ACC112 (cell line): ENCODE results near the gene WWOX.

ENCODE experiments used
- H2AFZ ChIP-seq: fragments of 200-600 bp; sonication (generic); one replicate; pipeline ENCODE4 v1.6.0; 2017; ENCODE audit warnings: antibody characterized with exemption, low read length; ENCODE audit not compliant: unreplicated experiment
- H3K27ac ChIP-seq: fragments of 200-600 bp; sonication (generic); 2 replicates; pipeline ENCODE4 v1.5.1; 2014; ENCODE audit warnings: low read depth, mild to moderate bottlenecking, antibody characterized with exemption, low read length, moderate library complexity
- H3K27me3 ChIP-seq: fragments of 200-600 bp; sonication (generic); 2 replicates; pipeline ENCODE4 v1.6.1; 2014; ENCODE audit warnings: mild to moderate bottlenecking, antibody characterized with exemption, low read length, moderate library complexity, mixed read lengths; ENCODE audit not compliant: insufficient read depth
- H3K36me3 ChIP-seq: fragments of 200-600 bp; sonication (generic); 2 replicates; pipeline ENCODE4 v1.6.1; 2016; ENCODE audit warnings: mild to moderate bottlenecking, antibody characterized with exemption, low read length, moderate library complexity, mixed read lengths; ENCODE audit not compliant: insufficient read depth
- H3K4me1 ChIP-seq: fragments of 200-600 bp; sonication (generic); one replicate; pipeline ENCODE4 v1.6.1; 2016; ENCODE audit warnings: low read length, mixed read lengths; ENCODE audit not compliant: insufficient read depth, unreplicated experiment, control insufficient read depth
- H3K4me3 ChIP-seq: fragments of 200-600 bp; sonication (generic); 2 replicates; pipeline ENCODE4 v1.5.1; 2014; ENCODE audit warnings: mild to moderate bottlenecking, low read depth, low read length
- H3K79me2 ChIP-seq: fragments of 200-600 bp; sonication (generic); one replicate; pipeline ENCODE4 v1.6.0; 2016; ENCODE audit warnings: low read length; ENCODE audit not compliant: control insufficient read depth, unreplicated experiment, insufficient read depth

The WWOX gene

DNA sequence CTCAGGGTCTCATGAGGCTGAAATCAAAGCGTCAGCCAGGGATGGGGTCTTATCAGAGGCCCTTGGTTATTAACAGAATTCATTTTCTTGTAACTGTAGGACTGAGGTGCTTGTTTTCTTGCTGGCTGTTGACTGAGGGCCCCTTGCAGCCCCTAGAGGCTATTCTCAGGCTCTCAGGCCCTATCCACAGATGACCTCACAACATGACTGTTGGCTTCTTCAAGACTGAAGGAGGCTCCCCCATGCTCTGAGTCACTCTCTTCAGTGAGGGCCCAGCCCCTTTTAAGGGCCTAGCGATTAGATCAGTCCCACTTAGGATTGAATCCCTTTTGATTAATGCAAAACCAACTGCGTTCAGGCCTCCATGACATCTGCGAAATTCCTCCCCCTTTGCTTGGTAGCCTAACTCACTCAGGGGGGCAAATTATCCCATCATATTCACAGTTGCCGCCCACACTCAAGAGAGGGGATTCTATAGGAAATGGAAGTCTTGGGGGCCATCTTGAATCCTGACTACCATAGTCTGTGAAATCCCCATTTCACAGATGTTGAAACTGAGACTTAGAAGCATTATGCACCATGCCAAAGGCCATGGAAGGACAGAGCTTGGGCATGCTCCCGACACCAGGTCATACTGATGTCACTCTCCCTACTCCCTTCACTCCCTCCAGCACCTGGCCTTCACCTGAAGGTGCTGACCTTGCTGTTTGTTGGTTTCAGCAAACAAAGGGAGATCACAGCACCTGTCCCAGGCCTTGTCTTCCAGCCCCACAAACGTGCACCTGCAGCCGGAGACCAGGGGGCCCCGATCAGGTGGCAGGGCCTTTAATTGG, 908.8 kb downstream of the WWOX start:
- H2AFZ ChIP-seq, result no peak overlapping the region
- H3K4me1 ChIP-seq, result no peaks in the 10 kb centered on the region
- H3K27me3 ChIP-seq, result no peaks in the 10 kb centered on the region
- no peak overlapping the region for H3K27ac ChIP-seq
- H3K4me3 ChIP-seq, result no peak overlapping the region
- no peaks in the 10 kb centered on the region for H3K79me2 ChIP-seq
- H3K36me3 ChIP-seq, result no peaks in the 10 kb centered on the region

DNA sequence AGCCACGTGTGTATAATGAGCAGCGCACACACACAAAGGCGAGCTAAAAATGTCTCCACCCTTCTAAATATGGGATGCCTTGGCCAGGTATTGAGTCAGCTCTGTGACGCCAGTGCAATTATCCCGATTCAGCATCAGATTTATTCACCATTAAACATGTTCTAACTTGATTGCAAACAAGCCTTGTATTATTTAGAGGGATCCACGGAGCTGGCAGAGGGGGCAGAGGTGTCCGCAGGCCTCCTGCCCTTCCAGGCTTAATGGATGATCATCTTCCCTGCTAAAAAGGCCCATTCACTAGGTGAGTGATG, 909.4 kb downstream of the WWOX start:
- H3K79me2 ChIP-seq, result no peaks in the 10 kb centered on the region
- H3K27me3 ChIP-seq, result no peaks in the 10 kb centered on the region
- no peak overlapping the region for H3K4me3 ChIP-seq
- H3K36me3 ChIP-seq, result no peaks in the 10 kb centered on the region
- H3K4me1 ChIP-seq, result no peaks in the 10 kb centered on the region
- H2AFZ ChIP-seq, result no peak overlapping the region
- H3K27ac ChIP-seq, result no peak overlapping the region

DNA sequence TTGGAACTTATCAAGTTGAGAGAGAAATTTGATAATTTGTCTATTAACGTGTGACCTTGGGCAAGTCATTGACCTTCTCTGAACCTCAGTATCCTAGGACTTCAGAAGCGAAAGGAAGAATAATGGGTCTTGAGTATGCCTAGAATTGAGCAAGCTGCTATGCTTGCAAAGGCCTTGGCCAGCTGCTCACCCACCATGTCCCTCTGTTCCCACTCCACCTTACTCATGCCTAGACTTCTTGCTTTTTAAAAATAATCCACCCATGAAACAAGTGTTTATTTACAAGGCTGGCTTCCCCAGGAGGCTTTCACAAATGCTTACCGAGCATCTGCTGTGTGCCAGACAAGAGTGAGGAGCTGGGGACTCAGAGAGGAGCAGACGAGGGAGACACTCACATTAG, 910.4 kb downstream of the WWOX start:
- H3K4me3 ChIP-seq, result no peak overlapping the region
- no peaks in the 10 kb centered on the region for H3K79me2 ChIP-seq

DNA sequence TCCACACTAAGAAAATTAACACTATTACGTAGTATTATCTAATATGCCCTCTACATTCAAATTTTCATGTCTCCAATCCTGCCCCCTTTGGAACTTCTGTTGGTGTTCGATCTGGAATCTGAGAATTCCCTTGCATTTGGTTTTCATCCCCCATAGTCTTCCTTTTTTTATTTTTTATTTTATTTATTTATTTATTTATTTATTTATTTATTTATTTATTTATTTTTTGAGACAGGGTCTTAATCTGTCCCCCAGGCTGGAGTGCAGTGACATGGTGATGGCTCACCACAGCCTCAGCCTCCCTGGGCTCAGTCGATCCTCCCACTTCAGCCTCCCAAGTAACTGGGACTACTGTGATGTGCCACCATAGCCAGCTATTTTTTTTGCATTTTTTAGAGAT, 911.8 kb downstream of the WWOX start:
- Histone ChIP-seq H3K36me3 (no peaks in the 10 kb centered on the region), H2AFZ (no peak overlapping the region), H3K4me1 (no peaks in the 10 kb centered on the region), H3K27me3 (no peaks in the 10 kb centered on the region), H3K27ac (no peak overlapping the region), H3K79me2 (no peaks in the 10 kb centered on the region), H3K4me3 (no peak overlapping the region)

More for the DNA sequence above, 910.4 kb downstream of the WWOX start:
- Histone ChIP-seq H3K27ac (no peak overlapping the region), H3K36me3 (no peaks in the 10 kb centered on the region), H3K4me1 (no peaks in the 10 kb centered on the region), H3K27me3 (no peaks in the 10 kb centered on the region), H2AFZ (no peak overlapping the region)

DNA sequence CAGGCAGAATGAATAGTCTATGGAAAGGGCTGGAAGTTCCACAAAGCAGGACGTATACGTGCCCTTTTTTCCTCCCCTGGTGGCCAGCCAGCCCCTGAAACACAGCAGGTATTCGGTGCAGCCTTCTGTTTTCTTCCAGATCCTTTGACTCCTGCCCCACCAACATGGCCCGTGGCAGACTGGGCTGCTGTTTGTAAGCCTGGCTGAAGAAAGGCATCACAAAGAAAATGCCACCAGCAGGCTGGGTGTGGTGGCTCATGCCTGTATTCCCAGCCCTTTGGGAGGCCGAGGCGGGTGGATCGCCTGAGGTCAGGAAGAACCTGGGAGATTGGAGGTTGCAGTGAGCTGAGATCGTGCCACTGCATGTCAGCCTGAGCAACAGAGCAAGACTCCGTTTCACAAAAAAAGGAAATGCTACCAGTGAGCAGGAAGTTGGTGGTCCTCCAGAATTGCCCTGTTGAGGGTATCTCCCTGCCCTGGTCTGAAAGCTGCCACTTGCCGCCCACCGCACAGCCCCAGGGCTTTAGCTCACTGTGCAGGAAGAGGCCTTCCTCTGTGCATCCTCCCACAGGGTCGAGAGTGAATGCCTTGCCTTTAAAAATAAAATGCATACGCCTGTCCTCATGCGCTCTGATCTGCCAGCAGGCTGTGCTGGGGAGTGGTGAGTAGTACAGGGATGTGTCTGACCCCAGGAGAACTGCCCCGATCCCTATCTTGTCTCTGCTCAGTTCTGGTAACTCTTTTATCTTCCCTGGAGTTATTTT, 913.4 kb downstream of the WWOX start:
- Histone ChIP-seq H3K27me3 (no peaks in the 10 kb centered on the region), H3K4me3 (no peak overlapping the region), H3K27ac (no peak overlapping the region), H2AFZ (no peak overlapping the region), H3K36me3 (no peaks in the 10 kb centered on the region), H3K4me1 (no peaks in the 10 kb centered on the region), H3K79me2 (no peaks in the 10 kb centered on the region)

DNA sequence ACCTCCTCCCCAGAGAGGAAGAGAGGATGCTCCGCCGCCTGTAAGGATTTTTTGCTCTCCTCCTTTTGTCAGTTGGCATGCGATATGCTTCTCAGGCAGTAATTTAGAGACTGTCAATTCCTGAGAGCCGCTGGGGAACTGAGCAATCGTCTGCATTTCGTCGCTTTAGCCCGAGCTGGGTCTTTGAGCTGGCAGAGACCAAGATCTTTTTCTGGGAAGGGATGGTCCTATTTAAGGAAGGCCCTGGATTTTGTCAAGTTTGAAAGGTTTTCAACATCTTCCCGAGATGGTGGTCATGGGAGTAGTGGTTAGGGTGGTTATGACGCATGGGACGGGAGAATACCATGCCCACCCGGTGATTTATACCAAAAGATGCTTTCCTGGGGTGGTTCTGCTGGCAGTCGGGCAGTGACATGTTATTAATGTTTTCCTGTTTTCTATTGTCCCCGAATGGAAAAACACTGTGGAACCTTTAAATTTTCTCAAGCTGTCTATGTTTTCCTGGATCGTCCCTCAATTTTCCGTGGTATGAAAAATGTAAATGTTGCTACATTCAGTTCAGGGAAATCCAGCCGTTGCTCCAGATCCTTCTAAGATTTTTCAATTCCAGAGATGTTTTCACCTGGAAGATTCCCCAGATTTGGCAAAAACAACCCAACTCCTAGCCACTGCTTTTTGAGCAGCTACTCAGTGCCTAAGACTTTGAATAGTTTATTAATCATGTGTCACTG, 914.6 kb downstream of the WWOX start:
- no peaks in the 10 kb centered on the region for H3K36me3 ChIP-seq
- no peaks in the 10 kb centered on the region for H3K27me3 ChIP-seq
- H3K79me2 ChIP-seq, result no peaks in the 10 kb centered on the region
- H3K4me3 ChIP-seq, result no peak overlapping the region
- H3K27ac ChIP-seq, result no peak overlapping the region
- no peaks in the 10 kb centered on the region for H3K4me1 ChIP-seq
- no peak overlapping the region for H2AFZ ChIP-seq

DNA sequence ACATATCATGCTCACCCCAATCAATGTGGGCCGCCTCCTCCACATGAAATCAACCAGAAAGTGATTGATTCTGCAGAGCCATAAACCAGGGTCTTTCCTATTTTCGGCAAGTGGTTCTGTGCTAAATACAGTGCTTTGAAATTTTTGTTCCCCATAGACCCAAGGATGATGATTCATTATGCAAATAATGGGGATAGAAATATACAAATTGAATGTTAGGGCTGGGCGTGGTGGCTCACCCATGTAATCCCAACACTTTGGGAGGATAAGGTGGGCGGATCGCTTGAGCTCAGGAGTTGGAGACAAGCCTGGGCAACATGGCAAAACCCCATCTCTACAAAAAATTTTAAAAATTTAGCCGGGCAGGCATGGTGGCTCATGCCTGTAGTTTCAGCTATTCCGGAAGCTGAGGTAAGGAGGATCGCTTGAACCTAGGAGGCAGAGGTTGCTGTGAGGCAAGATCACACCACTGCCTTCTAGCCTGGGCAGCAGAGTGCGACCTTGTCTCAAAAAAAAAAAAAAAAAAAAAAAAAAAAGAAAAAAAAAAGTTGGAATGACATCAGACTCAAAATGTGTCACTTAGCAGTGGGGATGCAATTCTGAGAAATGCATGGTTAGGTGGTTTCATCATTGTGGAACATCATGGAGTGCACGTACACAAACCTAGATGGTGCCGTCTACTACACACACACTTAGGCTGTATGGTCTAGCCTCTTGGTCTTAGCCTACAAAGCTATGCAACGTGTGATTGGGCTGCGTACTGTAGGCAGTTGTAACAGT, 919.4 kb downstream of the WWOX start:
- H3K27me3 ChIP-seq, result no peaks in the 10 kb centered on the region
- no peaks in the 10 kb centered on the region for H3K4me1 ChIP-seq
- no peak overlapping the region for H2AFZ ChIP-seq
- H3K4me3 ChIP-seq, result no peak overlapping the region
- no peak overlapping the region for H3K27ac ChIP-seq
- no peaks in the 10 kb centered on the region for H3K36me3 ChIP-seq
- H3K79me2 ChIP-seq, result no peaks in the 10 kb centered on the region

DNA sequence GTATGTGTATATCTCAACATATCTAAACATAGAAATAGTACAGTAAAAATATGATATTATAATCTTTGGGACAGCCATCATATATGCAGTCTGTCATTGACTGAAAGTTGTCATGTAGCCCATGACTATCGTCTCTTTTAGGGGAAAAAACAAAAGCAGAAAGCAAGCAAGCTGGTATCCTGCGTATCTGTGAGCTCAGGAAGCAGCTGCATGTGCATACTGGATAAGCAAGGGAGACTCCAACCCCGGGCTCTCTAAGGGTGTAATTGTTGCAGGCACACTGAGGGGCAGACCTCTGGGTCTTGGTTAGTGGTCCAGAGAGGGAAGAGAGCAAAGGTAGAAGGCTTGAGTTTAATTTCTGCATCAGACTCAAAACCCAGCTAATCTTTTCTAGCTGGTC, 920.0 kb downstream of the WWOX start:
- Histone ChIP-seq H3K36me3 (no peaks in the 10 kb centered on the region), H3K4me3 (no peak overlapping the region), H3K79me2 (no peaks in the 10 kb centered on the region), H3K27me3 (no peaks in the 10 kb centered on the region), H2AFZ (no peak overlapping the region), H3K4me1 (no peaks in the 10 kb centered on the region), H3K27ac (no peak overlapping the region)

DNA sequence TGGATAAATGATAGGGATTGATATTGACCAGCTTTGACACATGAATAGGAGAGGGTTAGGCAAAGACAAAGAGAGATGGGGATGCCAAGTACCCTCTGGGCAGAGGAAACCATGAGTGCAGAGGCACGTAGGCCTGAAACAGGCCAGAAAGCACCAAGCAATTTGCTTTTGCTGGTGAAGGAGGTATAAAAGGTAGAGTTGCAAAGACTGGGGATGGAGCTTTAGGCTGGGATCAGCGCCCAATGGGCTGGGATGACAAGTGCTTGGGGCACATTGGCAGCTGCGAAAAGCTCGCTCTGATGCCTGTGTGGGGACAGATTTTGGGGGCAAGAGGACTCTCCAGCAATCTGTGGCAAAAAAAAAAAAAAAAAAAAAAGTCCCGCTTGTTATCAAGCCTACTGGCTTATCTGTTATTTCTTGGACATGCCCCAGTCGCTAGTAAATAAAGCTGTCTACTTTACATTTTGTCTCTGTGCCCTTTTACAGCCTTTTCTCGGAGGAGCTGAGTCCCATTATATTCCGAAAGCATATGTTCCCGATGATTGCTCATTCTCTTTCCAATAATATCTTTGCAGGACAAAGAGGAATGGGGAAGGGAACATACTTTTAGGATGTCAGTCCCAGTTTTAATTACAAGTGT, 922.7 kb downstream of the WWOX start:
- no peaks in the 10 kb centered on the region for H3K4me1 ChIP-seq
- no peak overlapping the region for H3K27ac ChIP-seq
- H3K79me2 ChIP-seq, result no peaks in the 10 kb centered on the region
- H2AFZ ChIP-seq, result no peak overlapping the region
- H3K4me3 ChIP-seq, result no peak overlapping the region
- H3K36me3 ChIP-seq, result no peaks in the 10 kb centered on the region
- H3K27me3 ChIP-seq, result no peaks in the 10 kb centered on the region

DNA sequence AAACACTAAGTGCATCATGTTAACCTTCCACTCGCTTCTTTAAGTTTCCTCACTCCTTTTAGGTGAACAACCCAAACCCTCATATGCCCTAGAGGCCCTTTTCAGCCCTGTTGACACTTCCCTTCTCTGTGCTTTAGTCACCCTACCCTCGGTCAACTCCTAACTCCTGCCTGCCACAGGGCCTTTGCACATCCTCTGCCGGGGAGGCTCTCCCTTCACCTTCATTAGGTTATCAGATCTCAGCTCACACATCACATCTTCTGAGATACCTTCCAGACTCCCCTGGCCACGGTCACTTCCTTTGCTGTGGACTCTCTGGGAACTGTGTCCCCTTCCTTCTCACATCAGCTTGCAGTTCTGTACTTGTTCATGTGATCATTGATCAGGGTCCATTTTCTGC, 926.7 kb downstream of the WWOX start:
- no peak overlapping the region for H2AFZ ChIP-seq
- no peaks in the 10 kb centered on the region for H3K27me3 ChIP-seq
- H3K79me2 ChIP-seq, result no peaks in the 10 kb centered on the region
- H3K4me3 ChIP-seq, result no peak overlapping the region
- H3K36me3 ChIP-seq, result no peaks in the 10 kb centered on the region
- no peaks in the 10 kb centered on the region for H3K4me1 ChIP-seq
- no peak overlapping the region for H3K27ac ChIP-seq
